Karpas-422 (cell line): Measurements from ENCODE around the gene LAMA3. TPM values are rescaled to one million over a fixed set of nuclear protein-coding genes. Genes with fewer than 3 reads are reported as not detected.

ENCODE experiments used
- DNase-seq: peaks from one replicate; pipeline ENCODE4 v3.0.0-alpha.2; 2015
- H2AFZ ChIP-seq: fragments of 200-600 bp; sonication (generic); 2 replicates; pipeline ENCODE4 v1.6.1; 2014; ENCODE audit warnings: antibody characterized with exemption, low read length, mixed read lengths
- H3K27ac ChIP-seq: fragments of 200-600 bp; sonication (generic); 2 replicates; pipeline ENCODE4 v1.5.1; 2014; ENCODE audit warnings: mild to moderate bottlenecking, low read length, moderate library complexity
- H3K27me3 ChIP-seq: fragments of 200-600 bp; sonication (generic); 2 replicates; pipeline ENCODE4 v1.6.1; 2014; ENCODE audit warnings: low read length, mixed read lengths
- H3K36me3 ChIP-seq: fragments of 200-600 bp; sonication (generic); 2 replicates; pipeline ENCODE4 v1.6.1; 2014; ENCODE audit warnings: low read length, mixed read lengths; ENCODE audit not compliant: insufficient read depth
- H3K4me1 ChIP-seq: fragments of 200-600 bp; sonication (generic); 2 replicates; pipeline ENCODE4 v1.6.1; 2014; ENCODE audit warnings: mild to moderate bottlenecking, low read length, mixed read lengths
- H3K4me2 ChIP-seq: fragments of 200-600 bp; sonication (generic); 2 replicates; pipeline ENCODE4 v1.6.1; 2014; ENCODE audit warnings: low read length, low read depth, mild to moderate bottlenecking; ENCODE audit not compliant: poor library complexity, severe bottlenecking
- H3K4me3 ChIP-seq: fragments of 200-600 bp; sonication (generic); 2 replicates; pipeline ENCODE4 v1.5.1; 2014; ENCODE audit warnings: mild to moderate bottlenecking, antibody characterized with exemption, low read length, mixed read lengths
- H3K79me2 ChIP-seq: fragments of 200-600 bp; sonication (generic); 2 replicates; pipeline ENCODE4 v1.6.1; 2014; ENCODE audit warnings: mild to moderate bottlenecking, low read length, mixed read lengths
- H3K9ac ChIP-seq: fragments of 200-600 bp; sonication (generic); 2 replicates; pipeline ENCODE4 v1.6.0; 2014; ENCODE audit warnings: low read length
- H3K9me2 ChIP-seq: fragments of 200-600 bp; sonication (generic), shearing (Covaris generic); replicated peaks from 2 replicates; pipeline ENCODE4 v1.6.0; 2014; ENCODE audit warnings: mild to moderate bottlenecking, low read length, moderate library complexity; ENCODE audit not compliant: insufficient read depth
- H3K9me3 ChIP-seq: fragments of 300-700, 200-600 bp; sonication (generic); 2 replicates; pipeline ENCODE4 v1.6.1; 2014; ENCODE audit warnings: low read length, mixed read lengths
- H4K20me1 ChIP-seq: fragments of 200-600 bp; sonication (generic); 2 replicates; pipeline ENCODE4 v1.6.1; 2014; ENCODE audit warnings: mild to moderate bottlenecking, antibody characterized with exemption, low read length, low read depth; ENCODE audit not compliant: insufficient read depth
- total RNA-seq: library from RNA; depleted of rRNA; stranded (reverse); fragments of >200 nt; shearing (Covaris generic); gene quantifications from 2 replicates; pipeline ENCODE4 v1.2.3, GENCODE V29; 2014; ENCODE audit warnings: low replicate concordance

LAMA3 gene
- total RNA-seq, 1 experiment from 2014 or later, result not detected

GRCh38 chr18:23816740-23817139, 127.5 kb downstream of the LAMA3 start:
- no peak for DNase-seq
- no peaks in the 10 kb centered on the region for H3K9me3 ChIP-seq
- no peaks in the 10 kb centered on the region for H3K36me3 ChIP-seq
- H3K4me3 ChIP-seq, result no peak overlapping the region
- no peak overlapping the region for H3K9ac ChIP-seq
- H3K27ac ChIP-seq, result no peak overlapping the region
- H3K4me2 ChIP-seq, result no peak overlapping the region
- H3K79me2 ChIP-seq, result no peaks in the 10 kb centered on the region
- H2AFZ ChIP-seq, result no peak overlapping the region
- no peaks in the 10 kb centered on the region for H3K4me1 ChIP-seq
- H3K27me3 ChIP-seq, result no peaks in the 10 kb centered on the region
- no peaks in the 10 kb centered on the region for H4K20me1 ChIP-seq
- H3K9me2 ChIP-seq, result no peaks in the 10 kb centered on the region

GRCh38 chr18:23819001-23819400, 129.7 kb downstream of the LAMA3 start:
- no peaks in the 10 kb centered on the region for H3K9me3 ChIP-seq
- H3K36me3 ChIP-seq, result no peaks in the 10 kb centered on the region
- no peaks in the 10 kb centered on the region for H3K4me1 ChIP-seq
- DNase-seq, result no peak
- no peaks in the 10 kb centered on the region for H4K20me1 ChIP-seq
- no peak overlapping the region for H3K27ac ChIP-seq
- no peak overlapping the region for H3K9ac ChIP-seq
- H3K79me2 ChIP-seq, result no peaks in the 10 kb centered on the region
- H3K4me3 ChIP-seq, result no peak overlapping the region
- H2AFZ ChIP-seq, result no peak overlapping the region
- H3K4me2 ChIP-seq, result no peak overlapping the region
- no peaks in the 10 kb centered on the region for H3K27me3 ChIP-seq
- H3K9me2 ChIP-seq, result no peaks in the 10 kb centered on the region

- Histone ChIP-seq H2AFZ (no peak overlapping the region), H3K9me3 (no peaks in the 10 kb centered on the region), H3K36me3 (no peaks in the 10 kb centered on the region), H3K4me2 (no peak overlapping the region), H4K20me1 (no peaks in the 10 kb centered on the region), H3K4me1 (no peaks in the 10 kb centered on the region), H3K79me2 (no peaks in the 10 kb centered on the region), H3K4me3 (no peak overlapping the region), H3K27ac (no peak overlapping the region), H3K9ac (no peak overlapping the region), H3K9me2 (no peaks in the 10 kb centered on the region), H3K27me3 (no peaks in the 10 kb centered on the region)
- DNase-seq, result no peak
Observed at GRCh38 chr18:23822590-23823385, 133.5 kb downstream of the LAMA3 start.

GRCh38 chr18:23824240-23824639, 135.0 kb downstream of the LAMA3 start:
- Histone ChIP-seq H3K79me2 (no peaks in the 10 kb centered on the region), H3K4me1 (no peaks in the 10 kb centered on the region), H3K4me2 (no peak overlapping the region), H4K20me1 (no peaks in the 10 kb centered on the region), H3K9me2 (no peaks in the 10 kb centered on the region), H3K27ac (no peak overlapping the region), H3K36me3 (no peaks in the 10 kb centered on the region), H3K9me3 (no peaks in the 10 kb centered on the region), H2AFZ (no peak overlapping the region), H3K27me3 (no peaks in the 10 kb centered on the region), H3K4me3 (no peak overlapping the region), H3K9ac (no peak overlapping the region)
- DNase-seq, result no peak

GRCh38 chr18:23824669-23825068, 135.4 kb downstream of the LAMA3 start:
- Histone ChIP-seq H3K4me2 (no peak overlapping the region), H2AFZ (no peak overlapping the region), H3K79me2 (no peaks in the 10 kb centered on the region), H3K27me3 (no peaks in the 10 kb centered on the region), H3K9me2 (no peaks in the 10 kb centered on the region), H3K4me1 (no peaks in the 10 kb centered on the region), H3K36me3 (no peaks in the 10 kb centered on the region), H3K27ac (no peak overlapping the region), H3K9ac (no peak overlapping the region), H3K4me3 (no peak overlapping the region), H3K9me3 (no peaks in the 10 kb centered on the region), H4K20me1 (no peaks in the 10 kb centered on the region)
- no peak for DNase-seq

- Histone ChIP-seq H3K36me3 (no peaks in the 10 kb centered on the region), H3K4me3 (no peak overlapping the region), H3K27ac (no peak overlapping the region), H3K9me3 (no peaks in the 10 kb centered on the region), H3K79me2 (no peaks in the 10 kb centered on the region), H3K4me2 (no peak overlapping the region), H3K9ac (no peak overlapping the region), H4K20me1 (no peaks in the 10 kb centered on the region), H3K27me3 (no peaks in the 10 kb centered on the region), H2AFZ (no peak overlapping the region), H3K4me1 (no peaks in the 10 kb centered on the region), H3K9me2 (no peaks in the 10 kb centered on the region)
- DNase-seq, result no peak
Observed at GRCh38 chr18:23825496-23825895, 136.2 kb downstream of the LAMA3 start.

- H3K9ac ChIP-seq, result no peak overlapping the region
- no peaks in the 10 kb centered on the region for H3K79me2 ChIP-seq
- no peaks in the 10 kb centered on the region for H3K9me2 ChIP-seq
- H3K4me2 ChIP-seq, result no peak overlapping the region
- H2AFZ ChIP-seq, result no peak overlapping the region
- no peaks in the 10 kb centered on the region for H3K4me1 ChIP-seq
- H3K9me3 ChIP-seq, result no peaks in the 10 kb centered on the region
- no peaks in the 10 kb centered on the region for H3K36me3 ChIP-seq
- no peaks in the 10 kb centered on the region for H4K20me1 ChIP-seq
- no peak overlapping the region for H3K4me3 ChIP-seq
- H3K27ac ChIP-seq, result no peak overlapping the region
- no peaks in the 10 kb centered on the region; the same call in 1 of the 2 replicates for H3K27me3 ChIP-seq
- no peak for DNase-seq
Observed at GRCh38 chr18:23825978-23826405, 136.7 kb downstream of the LAMA3 start.

GRCh38 chr18:23826850-23827620, 137.8 kb downstream of the LAMA3 start:
- Histone ChIP-seq H3K27ac (no peak overlapping the region), H3K9ac (no peak overlapping the region), H3K79me2 (no peaks in the 10 kb centered on the region), H3K27me3 (no peaks in the 10 kb centered on the region; the same call in 1 of the 2 replicates), H4K20me1 (no peaks in the 10 kb centered on the region), H3K9me3 (no peaks in the 10 kb centered on the region), H2AFZ (no peak overlapping the region), H3K36me3 (no peaks in the 10 kb centered on the region), H3K9me2 (no peaks in the 10 kb centered on the region), H3K4me3 (no peak overlapping the region), H3K4me1 (no peaks in the 10 kb centered on the region), H3K4me2 (no peak overlapping the region)
- no peak for DNase-seq
